GM12891 (cell line): ENCODE measurements around the gene RPTN.
"Not testable (repeated sequence)": the region's sequence is repeated elsewhere in the genome, so short reads cannot be mapped to it uniquely, and the experiment has no call there.

Experiments used
- DNase-seq: peaks from one replicate; pipeline ENCODE4 v3.0.0; 2011; ENCODE audit warnings: low spot score; ENCODE audit not compliant: insufficient read length
- FAIRE-seq: peaks from 2 replicates; lab custom pipeline; 2011; peaks lifted over from hg19 to GRCh38; lab: Jason Lieb, UNC
- PAX5 ChIP-seq: IDR thresholded peaks from 2 replicates; pipeline ENCODE4 v1.6.1; 2011; ENCODE audit warnings: low read length, moderate library complexity, mild to moderate bottlenecking; ENCODE audit not compliant: insufficient read depth, severe bottlenecking
- POLR2A ChIP-seq: IDR thresholded peaks from 2 replicates; pipeline ENCODE4 v1.6.1; 2011; ENCODE audit warnings: low read depth, low read length, control low read depth
- POLR2AphosphoS5 ChIP-seq: IDR thresholded peaks from 2 replicates; pipeline ENCODE4 v1.6.1; 2011; ENCODE audit warnings: low read depth, low read length, control low read depth
- POU2F2 ChIP-seq: IDR thresholded peaks from 2 replicates; pipeline ENCODE4 v1.6.1; 2011; ENCODE audit warnings: low read depth, mild to moderate bottlenecking, control low read depth, low read length, moderate library complexity
- SPI1 ChIP-seq: IDR thresholded peaks from 2 replicates; pipeline ENCODE4 v1.6.1; 2011; ENCODE audit warnings: low read depth, low read length, control low read depth
- TAF1 ChIP-seq: IDR thresholded peaks from 2 replicates; pipeline ENCODE4 v1.6.1; 2011; ENCODE audit warnings: low read depth, low read length, control low read depth

The RPTN gene

DNA sequence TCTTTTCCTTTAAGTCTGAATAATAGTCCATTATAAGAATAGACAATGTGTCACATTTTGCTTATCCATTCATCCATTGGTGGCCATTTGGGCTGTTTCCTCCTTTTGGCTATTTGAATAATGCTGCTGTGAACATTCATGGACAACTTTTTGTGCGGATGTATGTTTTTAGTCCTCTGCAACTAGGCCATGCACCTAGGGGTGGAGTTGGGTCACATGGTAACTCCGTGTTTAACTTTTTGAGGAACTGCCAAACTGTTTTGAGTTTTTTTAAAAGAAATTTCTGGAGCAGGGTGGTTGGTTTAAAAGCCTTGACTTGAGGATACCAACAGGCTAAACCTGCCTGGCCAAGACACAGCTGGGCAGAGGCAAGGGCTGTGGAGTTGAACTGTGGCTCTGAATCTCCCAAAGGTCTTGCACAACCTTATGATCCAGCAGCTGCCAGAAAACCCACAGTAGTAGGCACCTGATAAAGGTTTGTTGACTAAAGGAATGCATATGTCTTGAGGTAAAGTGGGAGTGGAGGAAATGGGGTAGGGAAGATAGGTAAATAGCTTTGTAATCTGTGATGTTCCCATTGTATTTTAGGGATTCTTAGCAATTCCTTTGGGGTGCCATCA, 5.6 kb upstream of the RPTN start:
- TF ChIP-seq POU2F2: no peak
- no peak for TF ChIP-seq PAX5
- no peak for TF ChIP-seq TAF1
- no peak for TF ChIP-seq SPI1
- TF ChIP-seq POLR2AphosphoS5: no peak
- TF ChIP-seq POLR2A: no peak
- FAIRE-seq (no peak), DNase-seq (no peak)

DNA sequence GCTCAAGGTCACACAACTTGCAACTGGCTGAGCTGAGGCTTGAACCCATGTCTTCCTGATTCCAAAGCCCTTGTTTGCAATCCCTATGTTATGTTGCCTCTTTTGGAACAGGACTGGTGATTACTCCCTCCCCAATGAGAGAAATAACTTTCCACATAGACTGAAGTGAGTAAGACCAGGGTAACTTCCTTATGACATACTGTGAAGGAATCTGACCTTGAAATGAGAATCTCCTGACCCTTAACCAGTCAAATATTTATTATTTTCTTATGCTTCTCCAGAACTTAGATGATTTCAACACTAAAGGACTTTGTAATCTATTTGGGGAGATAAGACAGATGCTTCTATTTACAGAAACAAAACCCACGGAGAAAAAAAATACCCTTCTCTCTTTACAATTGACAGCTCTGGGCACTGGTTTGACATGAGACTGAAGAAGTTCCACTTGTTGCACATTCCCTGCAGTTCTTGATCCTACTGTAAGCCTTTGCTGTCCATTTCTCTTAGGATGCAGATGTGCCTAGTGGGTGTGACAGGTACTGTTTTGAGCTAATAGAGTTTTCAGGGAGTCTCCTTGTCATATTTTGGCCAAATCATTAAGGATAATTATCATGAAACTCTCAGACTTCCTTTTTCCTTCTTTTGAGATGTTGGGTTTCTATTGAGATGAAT, 3.9 kb upstream of the RPTN start:
- no peak for FAIRE-seq
- TF ChIP-seq PAX5 (no peak), POU2F2 (no peak), POLR2AphosphoS5 (no peak), TAF1 (no peak), SPI1 (no peak), POLR2A (no peak)
- no peak for DNase-seq

DNA sequence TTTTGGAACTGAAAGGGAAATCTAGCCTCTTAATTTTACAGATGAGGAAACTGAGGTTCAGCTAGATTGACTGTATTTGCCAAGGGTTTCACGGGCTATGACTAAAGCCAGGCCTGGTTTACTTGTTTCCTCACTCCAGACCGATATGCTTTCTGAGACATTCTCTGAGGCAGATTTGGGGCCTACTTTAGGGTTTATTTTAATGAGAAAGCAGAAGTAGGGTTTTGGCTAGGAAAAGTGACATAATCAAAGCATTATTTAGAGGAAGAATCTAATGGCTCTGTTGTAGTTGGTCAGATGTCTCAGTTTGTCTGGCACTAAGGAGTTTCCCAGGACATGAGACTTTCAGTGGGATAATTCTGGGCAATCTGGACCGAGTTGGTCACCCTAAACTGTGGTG, 1.5 kb upstream of the RPTN start:
- TF ChIP-seq TAF1 (no peak), POLR2A (no peak), POU2F2 (no peak), PAX5 (no peak), POLR2AphosphoS5 (no peak), SPI1 (no peak)
- DNase-seq (no peak), FAIRE-seq (no peak)

DNA sequence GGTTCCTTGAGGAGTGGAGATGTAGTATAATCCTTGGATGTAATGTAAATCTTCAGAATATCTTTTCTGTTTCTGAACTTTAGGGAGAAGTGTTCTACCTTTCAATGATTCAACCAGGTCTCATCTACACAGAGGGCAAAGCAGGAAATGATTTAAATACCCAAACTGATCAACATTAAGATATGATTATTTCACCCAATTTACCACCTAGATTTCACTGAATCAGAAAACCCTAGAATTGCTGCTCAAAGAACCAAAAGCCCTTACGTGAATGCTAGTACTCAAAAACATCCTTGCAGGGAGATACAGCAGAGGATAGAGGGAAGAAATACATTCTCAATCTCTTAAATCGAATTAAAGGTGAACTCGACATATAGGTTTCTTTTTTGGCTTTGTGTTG, 5.0 kb downstream of the RPTN start:
- no peak for DNase-seq
- no peak for TF ChIP-seq POLR2AphosphoS5
- no peak for TF ChIP-seq POU2F2
- TF ChIP-seq SPI1: no peak
- TF ChIP-seq TAF1: no peak
- TF ChIP-seq POLR2A: no peak
- TF ChIP-seq PAX5: no peak
- no peak for FAIRE-seq

DNA sequence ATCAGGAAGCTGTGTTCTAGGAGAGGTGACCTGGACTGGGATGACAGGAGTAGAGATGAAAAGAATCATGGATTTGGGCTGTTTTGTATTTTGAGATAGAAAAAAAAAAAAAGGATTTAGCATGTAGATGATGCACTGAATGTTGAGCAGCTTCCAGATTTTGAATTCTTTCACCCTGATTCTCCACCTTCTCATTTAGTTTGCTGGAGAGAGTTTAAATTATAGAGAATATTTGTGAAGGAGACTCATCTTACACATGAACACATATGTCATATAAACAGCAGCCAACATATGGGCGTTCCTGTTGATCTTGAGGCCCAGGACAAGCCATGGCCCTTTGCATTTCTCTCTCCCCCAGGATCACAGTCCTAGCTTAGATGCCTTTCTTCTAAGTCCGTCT, 7.4 kb downstream of the RPTN start:
- no peak for DNase-seq
- TF ChIP-seq POU2F2 (no peak), POLR2AphosphoS5 (no peak), TAF1 (no peak), PAX5 (no peak), SPI1 (no peak), POLR2A (no peak)
- FAIRE-seq: no peak

DNA sequence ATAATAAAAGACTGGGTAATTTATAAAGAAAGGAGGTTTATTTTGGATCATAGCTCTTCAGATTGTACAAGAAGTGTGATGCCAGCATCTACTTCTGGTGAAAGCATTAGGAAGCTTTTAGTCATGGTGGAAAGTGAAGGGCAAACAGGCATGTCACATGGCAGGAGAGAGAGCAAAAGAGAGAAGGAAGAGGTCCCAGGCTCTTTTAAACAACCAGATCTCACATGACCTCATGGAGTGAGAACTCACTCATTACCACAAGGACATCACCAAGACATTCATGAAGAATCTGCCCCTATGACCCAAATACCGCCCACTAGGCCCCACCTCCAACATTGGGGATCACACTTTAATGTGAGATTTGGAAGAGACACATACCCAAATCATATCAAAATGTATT, 10.0 kb downstream of the RPTN start:
- DNase-seq (no peak), FAIRE-seq (no peak)
- no peak for TF ChIP-seq POLR2AphosphoS5
- TF ChIP-seq SPI1: no peak
- TF ChIP-seq POLR2A: no peak
- TF ChIP-seq TAF1: no peak
- no peak for TF ChIP-seq POU2F2
- TF ChIP-seq PAX5: no peak

DNA sequence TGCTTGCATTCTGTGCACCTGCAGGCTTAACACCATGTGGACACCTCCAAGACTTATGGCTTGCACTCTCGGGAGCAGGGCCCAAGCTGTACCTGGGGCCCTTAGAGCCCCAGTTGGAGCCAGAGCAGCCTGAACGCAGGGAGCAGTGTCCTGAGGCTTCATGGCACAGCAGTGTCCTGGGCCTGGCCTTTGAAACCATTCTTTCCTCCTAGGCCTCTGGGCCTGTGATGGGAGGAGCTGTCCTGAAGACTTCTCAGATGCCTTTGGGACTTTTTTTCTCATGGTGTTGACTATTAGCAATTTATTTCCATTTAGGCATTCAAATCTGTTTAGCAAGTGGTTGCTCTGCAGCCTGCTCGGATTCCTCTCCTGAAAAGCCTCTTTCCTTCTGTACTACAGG, 11.0 kb downstream of the RPTN start:
- DNase-seq (no peak), FAIRE-seq (no peak)
- no peak for TF ChIP-seq SPI1
- TF ChIP-seq POLR2AphosphoS5: no peak
- no peak for TF ChIP-seq TAF1
- TF ChIP-seq POLR2A: no peak
- TF ChIP-seq POU2F2: no peak

DNA sequence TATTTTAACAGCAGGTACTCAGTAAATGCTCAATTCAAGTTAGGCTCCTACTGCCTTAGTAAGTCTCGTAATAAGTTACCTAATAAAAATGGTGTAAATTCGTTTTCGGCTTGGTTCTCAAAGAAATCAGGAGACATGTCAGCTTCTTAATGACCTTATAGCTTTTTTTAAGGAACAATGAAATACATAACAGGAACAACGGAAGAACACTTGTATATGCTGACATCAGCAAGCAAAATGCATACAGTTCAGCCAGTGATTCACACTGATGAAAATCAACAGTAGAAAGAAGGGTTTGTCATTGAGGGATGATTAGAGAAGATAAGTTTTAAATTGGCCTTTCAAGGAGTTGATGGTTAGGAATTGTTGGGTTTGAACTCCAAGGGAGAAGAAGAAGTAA, 13.3 kb downstream of the RPTN start:
- DNase-seq (no peak), FAIRE-seq (no peak)
- TF ChIP-seq PAX5: no peak
- TF ChIP-seq SPI1: no peak
- TF ChIP-seq TAF1: no peak
- no peak for TF ChIP-seq POU2F2
- no peak for TF ChIP-seq POLR2A
- no peak for TF ChIP-seq POLR2AphosphoS5

DNA sequence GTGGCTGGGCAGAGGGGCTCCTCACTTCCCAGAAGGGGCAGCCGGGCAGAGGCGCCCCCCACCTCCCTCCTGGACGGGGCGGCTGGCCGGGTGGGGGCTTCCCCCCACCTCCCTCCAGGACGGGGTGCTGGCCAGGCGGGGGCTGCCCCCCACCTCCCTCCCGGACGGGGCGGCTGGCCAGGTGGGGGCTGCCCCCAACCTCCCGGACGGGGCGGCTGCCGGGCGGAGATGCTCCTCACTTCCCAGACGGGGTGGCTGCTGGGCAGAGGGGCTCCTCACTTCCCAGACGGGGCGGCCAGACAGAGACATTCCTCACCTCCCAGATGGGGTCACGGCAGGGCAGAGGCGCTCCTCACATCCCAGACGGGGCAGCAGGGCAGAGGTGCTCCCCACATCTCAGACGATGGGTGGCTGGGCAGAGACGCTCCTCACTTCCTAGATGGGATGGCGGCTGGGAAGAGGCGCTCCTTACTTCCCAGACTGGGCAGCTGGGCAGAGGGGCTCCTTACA, 14.3 kb downstream of the RPTN start:
- DNase-seq, FAIRE-seq: not testable (repeated sequence)
